ENCODE data around the gene TJAP1.
"Not testable (repeated sequence)": the region's sequence is repeated elsewhere in the genome, so short reads cannot be mapped to it uniquely, and the experiment has no call there.

Gene TJAP1

DNA sequence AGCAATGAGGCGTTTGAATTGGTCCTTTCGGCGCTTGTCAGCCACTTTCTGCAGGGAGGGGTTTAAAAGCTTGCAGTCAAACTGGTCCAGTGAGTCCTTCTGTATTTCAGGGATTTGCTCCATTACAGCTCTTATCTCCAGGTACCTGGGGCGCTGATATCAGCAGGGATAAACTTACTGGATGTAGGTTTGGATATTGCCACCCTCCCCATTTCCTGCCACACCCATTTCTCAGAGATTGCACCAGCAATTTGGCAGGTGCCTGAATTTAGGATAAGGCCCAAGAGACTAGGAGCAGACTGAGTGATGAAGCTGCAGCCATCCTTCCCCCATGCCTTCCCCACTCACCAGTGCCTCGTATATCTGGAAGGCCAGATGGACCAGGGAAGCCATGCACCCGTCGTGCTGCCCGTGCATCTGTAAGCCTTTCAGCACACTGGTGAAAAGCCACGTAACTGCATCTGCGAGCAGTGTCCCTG lies 47.2 kb downstream of the TJAP1 start:
- DNase-seq (ENCODE audit: low read depth, low spot score): no peak

DNA sequence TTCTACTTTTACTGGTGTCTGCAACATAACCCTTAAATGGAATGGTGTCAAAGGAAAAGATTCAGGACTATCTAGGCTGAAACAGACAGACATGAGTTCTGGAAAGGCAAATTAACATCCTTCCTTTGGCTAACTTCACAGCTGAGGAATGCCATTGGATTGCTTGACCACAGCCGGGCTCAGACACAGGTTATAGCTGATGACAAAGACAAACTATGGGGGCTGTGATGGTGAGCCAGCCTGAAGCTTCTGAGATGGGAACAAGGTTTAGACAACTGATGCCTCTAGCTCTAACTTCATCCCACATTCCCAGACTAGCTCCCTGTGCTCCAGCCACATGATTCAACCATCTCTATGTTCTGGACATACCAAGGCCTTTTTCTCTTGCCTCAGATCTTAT lies 54.8 kb downstream of the TJAP1 start:
- no peak for DNase-seq (ENCODE audit: low read depth, low spot score)

DNA sequence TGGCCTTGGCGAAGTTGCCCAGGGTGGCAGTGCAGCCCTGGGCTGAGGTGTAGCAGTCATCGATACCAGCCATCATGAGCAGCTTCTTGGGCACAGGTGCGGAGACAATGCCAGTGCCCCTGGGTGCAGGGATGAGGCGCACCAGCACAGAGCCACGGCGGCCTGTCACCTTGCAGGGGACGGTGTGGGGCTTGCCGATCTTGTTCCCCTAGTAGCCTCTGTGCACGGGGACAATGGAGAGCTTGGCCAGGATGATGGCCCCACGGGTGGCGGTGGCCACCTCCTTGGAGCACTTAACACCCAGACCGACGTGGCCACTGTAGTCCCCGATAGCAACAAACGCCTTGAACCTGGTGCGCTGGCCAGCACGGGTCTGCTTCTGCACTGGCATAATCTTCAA lies 61.6 kb downstream of the TJAP1 start:
- not testable (repeated sequence) for DNase-seq (ENCODE audit: low read depth, low spot score)

DNA sequence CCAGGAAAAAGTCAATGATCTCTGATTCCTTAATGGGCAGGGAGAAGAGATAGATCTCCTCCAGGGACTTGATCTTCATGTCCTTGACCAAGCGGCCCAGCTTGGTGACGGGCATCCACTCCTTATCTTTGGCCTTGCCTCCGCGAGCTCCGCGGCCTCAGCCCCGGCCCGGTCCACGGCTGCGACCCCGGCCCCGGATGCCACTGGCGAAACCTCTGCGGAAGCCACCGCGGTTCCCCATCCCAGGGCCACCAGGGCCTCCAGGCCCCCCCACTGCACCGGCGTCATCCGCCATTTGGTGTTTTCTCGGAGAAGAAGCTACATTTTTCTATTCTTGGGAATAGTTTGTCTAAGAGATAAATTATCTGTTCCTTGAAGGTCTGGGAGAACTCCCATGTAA lies 62.0 kb downstream of the TJAP1 start:
- DNase-seq (ENCODE audit: low read depth, low spot score): not testable (repeated sequence)

DNA sequence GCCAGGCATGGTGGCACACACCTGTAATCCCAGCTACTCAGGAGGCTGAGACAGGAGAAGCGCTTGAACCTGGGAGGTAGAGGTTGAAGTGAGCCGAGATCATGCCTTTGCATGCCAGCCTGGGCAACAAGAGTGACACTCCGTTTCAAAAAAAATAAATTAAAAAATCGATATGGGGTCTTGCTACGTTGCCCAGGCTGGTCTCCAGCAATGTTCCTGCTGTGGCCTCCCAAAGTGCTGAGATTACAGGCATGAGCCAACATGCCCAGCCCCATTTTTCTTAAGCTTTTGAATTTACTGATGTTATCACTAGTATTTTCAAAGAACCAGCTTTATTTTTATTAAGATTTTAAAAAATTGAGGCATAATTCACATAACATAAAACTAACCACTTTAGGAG lies 63.1 kb downstream of the TJAP1 start:
- no peak for DNase-seq (ENCODE audit: low read depth, low spot score)

DNA sequence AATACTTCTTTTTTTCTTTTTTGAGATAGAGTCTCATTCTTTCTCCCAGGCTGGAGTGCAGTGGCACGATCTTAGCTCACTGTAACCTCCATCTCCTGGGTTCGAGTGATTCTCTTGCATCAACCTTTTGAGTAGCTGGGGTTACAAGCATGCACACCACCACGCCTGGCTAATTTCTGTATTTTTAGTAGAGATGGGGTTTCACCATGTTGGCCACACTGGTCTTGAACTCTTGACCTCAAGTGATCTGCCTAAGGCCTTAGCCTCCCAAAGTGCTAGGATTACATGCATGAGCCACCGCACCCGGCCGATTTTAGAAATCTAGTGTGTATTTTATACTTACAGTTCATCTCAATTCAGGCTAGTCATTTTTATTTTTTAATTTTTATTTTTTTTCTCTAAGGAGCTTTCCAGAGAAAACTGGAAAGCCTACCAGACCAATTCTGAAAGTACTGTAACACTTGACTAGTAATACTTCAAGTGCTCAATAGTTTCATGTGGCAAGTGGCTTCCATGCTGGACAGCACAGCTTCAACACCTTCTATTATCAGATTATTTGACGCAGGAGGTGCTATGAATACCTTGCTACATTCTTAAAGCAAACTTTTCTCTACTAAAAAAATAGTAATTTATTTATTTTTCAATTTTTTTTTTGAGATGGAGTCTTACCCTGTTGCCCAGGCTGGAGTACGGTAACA lies 64.6 kb downstream of the TJAP1 start:
- no peak for DNase-seq (ENCODE audit: low read depth, low spot score)

DNA sequence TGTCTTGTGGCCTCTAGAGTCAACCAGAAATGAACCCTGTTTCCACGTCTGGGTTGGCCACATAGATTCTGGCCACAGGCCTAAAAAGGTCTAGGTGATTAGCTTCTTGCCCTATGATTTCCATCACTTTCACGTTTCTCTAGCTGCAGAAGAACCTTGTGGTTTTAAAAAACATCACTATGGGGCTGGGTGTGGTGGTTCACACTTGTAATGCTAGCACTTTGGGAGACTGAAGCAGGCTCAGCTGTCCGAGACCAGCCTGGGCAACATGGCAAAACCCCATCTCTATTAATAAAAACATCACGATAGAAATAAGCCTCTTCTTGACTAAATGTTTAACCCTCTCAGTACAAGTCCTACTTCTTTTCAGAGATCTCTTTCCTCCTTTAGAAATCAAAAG lies 67.1 kb downstream of the TJAP1 start:
- no peak for DNase-seq (ENCODE audit: low read depth, low spot score)

DNA sequence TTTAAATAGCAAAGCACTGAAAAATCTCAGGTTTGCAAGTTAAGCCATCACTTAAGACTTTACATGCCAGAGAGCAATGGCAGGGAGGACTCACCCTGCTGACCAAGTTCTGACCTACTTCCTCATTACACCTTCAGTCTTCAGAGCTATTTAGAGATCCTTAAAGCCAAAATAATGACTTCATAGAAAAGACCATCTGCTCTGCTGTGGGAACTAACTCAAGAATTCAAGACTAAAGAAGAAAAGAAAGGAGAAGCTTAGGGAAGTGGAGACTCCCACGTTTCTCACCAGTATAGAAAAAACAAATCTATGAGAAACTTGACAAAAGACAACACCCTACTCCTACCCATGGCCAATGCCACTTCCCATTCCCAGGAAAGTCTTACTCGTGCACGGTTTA lies 69.9 kb downstream of the TJAP1 start:
- no peak for DNase-seq (ENCODE audit: low read depth, low spot score)

Measured in smooth muscle cell of the brain vasculature (primary cell).